Measurements from ENCODE around the gene MYLIP.
"Not testable (repeated sequence)": the region's sequence is repeated elsewhere in the genome, so short reads cannot be mapped to it uniquely, and the experiment has no call there.

Gene MYLIP

GRCh38 chr6:16174416-16175078 lies 45.7 kb downstream of the MYLIP start:
- no peak overlapping the region for H3K4me3 ChIP-seq (ENCODE audit: low read depth, low read length)
- DNase-seq (ENCODE audit: low read depth), result no peak
- TF ChIP-seq CTCF (IDR thresholded peaks at IDR 0.05; ENCODE audit: control insufficient read depth, extremely low read depth, insufficient read depth), result no peak

- not testable (repeated sequence) for DNase-seq (ENCODE audit: low read depth)
Measured at GRCh38 chr6:16176600-16176999, 47.7 kb downstream of the MYLIP start.

GRCh38 chr6:16177881-16178280 lies 49.0 kb downstream of the MYLIP start:
- TF ChIP-seq CTCF (IDR thresholded peaks at IDR 0.05; ENCODE audit: control insufficient read depth, extremely low read depth, insufficient read depth), result no peak

More at GRCh38 chr6:16176600-16176999, 47.7 kb downstream of the MYLIP start:
- not testable (repeated sequence) for H3K4me3 ChIP-seq (ENCODE audit: low read depth, low read length)

GRCh38 chr6:16178351-16178750 lies 49.5 kb downstream of the MYLIP start:
- no peak for DNase-seq (ENCODE audit: low read depth)
- no peak overlapping the region for H3K4me3 ChIP-seq (ENCODE audit: low read depth, low read length)
- no peak for TF ChIP-seq CTCF (IDR thresholded peaks at IDR 0.05; ENCODE audit: control insufficient read depth, extremely low read depth, insufficient read depth)

More at GRCh38 chr6:16177881-16178280, 49.0 kb downstream of the MYLIP start:
- DNase-seq (ENCODE audit: low read depth), result no peak
- H3K4me3 ChIP-seq (ENCODE audit: low read depth, low read length), result no peak overlapping the region

- H3K4me3 ChIP-seq (ENCODE audit: low read depth, low read length), result no peak overlapping the region
- TF ChIP-seq CTCF (IDR thresholded peaks at IDR 0.05; ENCODE audit: control insufficient read depth, extremely low read depth, insufficient read depth), result no peak
- no peak for DNase-seq (ENCODE audit: low read depth)
Measured at GRCh38 chr6:16179063-16179462, 50.2 kb downstream of the MYLIP start.

GRCh38 chr6:16179970-16180431 lies 51.1 kb downstream of the MYLIP start:
- H3K4me3 ChIP-seq (ENCODE audit: low read depth, low read length), result no peak overlapping the region
- DNase-seq (ENCODE audit: low read depth), result no peak
- no peak for TF ChIP-seq CTCF (IDR thresholded peaks at IDR 0.05; ENCODE audit: control insufficient read depth, extremely low read depth, insufficient read depth)

- DNase-seq (ENCODE audit: low read depth), result no peak
- no peak overlapping the region for H3K4me3 ChIP-seq (ENCODE audit: low read depth, low read length)
- no peak for TF ChIP-seq CTCF (IDR thresholded peaks at IDR 0.05; ENCODE audit: control insufficient read depth, extremely low read depth, insufficient read depth)
Measured at GRCh38 chr6:16180696-16181438, 52.0 kb downstream of the MYLIP start.
